ENCODE data around the gene TXNL4A.

Gene TXNL4A

GRCh38 chr18:79926306-79926705, 62.1 kb downstream of the TXNL4A start:
- no peak for TF ChIP-seq CTCF (conservative IDR thresholded peaks at IDR 0.05)
- no peak for TF ChIP-seq ZFX (IDR thresholded peaks at IDR 0.05)

GRCh38 chr18:79924814-79925731, 63.3 kb downstream of the TXNL4A start:
- H3K27ac ChIP-seq, result no peak overlapping the region
- TF ChIP-seq CTCF (conservative IDR thresholded peaks at IDR 0.05), result no peak
- TF ChIP-seq ZFX (IDR thresholded peaks at IDR 0.05), result no peak

More at GRCh38 chr18:79926306-79926705, 62.1 kb downstream of the TXNL4A start:
- H3K27ac ChIP-seq, result no peak overlapping the region

GRCh38 chr18:79923896-79924585, 64.3 kb downstream of the TXNL4A start:
- no peak for TF ChIP-seq CTCF (conservative IDR thresholded peaks at IDR 0.05)
- no peak overlapping the region for H3K27ac ChIP-seq

- H3K27ac ChIP-seq, result no peak overlapping the region
- TF ChIP-seq ZFX (IDR thresholded peaks at IDR 0.05) (no peak), CTCF (conservative IDR thresholded peaks at IDR 0.05) (no peak)
These were observed 65.4 kb downstream of the TXNL4A start for GRCh38 chr18:79922971-79923411.

GRCh38 chr18:79921984-79922965, 66.1 kb downstream of the TXNL4A start:
- no peak for TF ChIP-seq ZFX (IDR thresholded peaks at IDR 0.05)
- TF ChIP-seq CTCF (conservative IDR thresholded peaks at IDR 0.05), result no peak
- H3K27ac ChIP-seq, result no peak overlapping the region
